ENCODE measurements around the gene CBX7. TPM values are rescaled to one million over a fixed set of nuclear protein-coding genes. Genes with fewer than 3 reads are reported as not detected.
A peak's percentile ranks its signal among the peaks of the same experiment; 100 is the strongest.

CBX7 gene
- total and polyA plus RNA-seq, 2 of the 8 experiments (the other 6 are each of a cell fraction or from before 2014, with no cell fraction given): 6.9 to 8.7 TPM

GRCh38 chr22:39181778-39182177, 29.3 kb upstream of the CBX7 start:
- Histone ChIP-seq H2AK5ac (ENCODE audit: low read depth, low read length) (no peak overlapping the region), H3K4me2 (ENCODE audit: insufficient read depth in 1 of 2, low read depth in 2 of 2, low read length in 2 of 2) (no peak overlapping the region), H3K79me2 (ENCODE audit: control insufficient read depth in 1 of 2, insufficient read depth in 2 of 2, low read length in 2 of 2) (no peaks in the 10 kb centered on the region), H3K56ac (replicated peaks; ENCODE audit: insufficient read length, low read depth, low read length) (no peak overlapping the region), H3K23ac (ENCODE audit: insufficient read length) (no peak overlapping the region), H3K9ac (replicated peaks in 1 of 4; ENCODE audit: extremely low read depth in 1 of 4, low read depth in 3 of 4, low read length in 3 of 4) (no peak overlapping the region), H4K5ac (ENCODE audit: insufficient read length, low read depth, low read length) (no peak overlapping the region), H2AFZ (ENCODE audit: low read length) (no peak overlapping the region), H3K23me2 (ENCODE audit: low read depth, low read length) (no peaks in the 10 kb centered on the region), H3K27me3 (replicated peaks in 1 of 4; ENCODE audit: control insufficient read depth in 3 of 4, extremely low read depth in 1 of 4, insufficient read depth in 3 of 4, low read length in 3 of 4) (no peaks in the 10 kb centered on the region), H2BK15ac (ENCODE audit: low read length) (no peak overlapping the region; the same call in 1 of the 2 replicates), H3K14ac (ENCODE audit: insufficient read length) (no peak overlapping the region), H3K18ac (ENCODE audit: extremely low read depth, low read length) (peak overlapping the region; percentile 7; the same call in 1 of the 2 replicates), H4K91ac (replicated peaks; ENCODE audit: insufficient read length, low read length) (no peak overlapping the region), H3K79me1 (ENCODE audit: low read depth, low read length) (no peaks in the 10 kb centered on the region), H4K8ac (ENCODE audit: extremely low read depth, insufficient read depth, low read length) (no peak overlapping the region), H3K4me1 (replicated peaks in 1 of 4; ENCODE audit: control insufficient read depth in 3 of 4, insufficient read depth in 4 of 4, low read length in 3 of 4) (peaks cover under 1 to 28% (median 17%) of the 10 kb centered on the region in 4 experiments), H3K27ac (ENCODE audit: low read depth, low read length) (no peak overlapping the region), H4K20me1 (replicated peaks in 1 of 2; ENCODE audit: control insufficient read depth in 1 of 2, insufficient read depth in 2 of 2, low read length in 2 of 2) (no peaks in the 10 kb centered on the region), H2BK12ac (ENCODE audit: low read depth, low read length) (no peak overlapping the region), H3K36me3 (ENCODE audit: control insufficient read depth in 2 of 4, insufficient read depth in 4 of 4, low read length in 3 of 4) (no peaks in the 10 kb centered on the region), H2BK120ac (replicated peaks; ENCODE audit: low read depth, low read length) (no peak overlapping the region), H3K9me3 (ENCODE audit: insufficient read depth in 2 of 2, low read depth in 1 of 2, low read length in 1 of 2) (peaks cover 0 to 5% of the 10 kb centered on the region in 2 experiments; a peak in 2 of 4 replicates), H2BK5ac (ENCODE audit: low read depth, low read length) (no peak overlapping the region), H2BK20ac (ENCODE audit: low read length) (no peak overlapping the region), H3K4ac (replicated peaks; ENCODE audit: insufficient read length, low read depth, low read length) (no peak overlapping the region), H3K4me3 (ENCODE audit: extremely low read depth in 1 of 4, insufficient read depth in 2 of 4, low read depth in 3 of 4, low read length in 4 of 4) (no peak overlapping the region)
- FAIRE-seq (no peak), DNase-seq (ENCODE audit: low read depth in 1 of 2, low spot score in 2 of 2) (no peak)
- TF ChIP-seq JUND (IDR thresholded peaks at IDR 0.05; ENCODE audit: low read length) (no peak), TBP (IDR thresholded peaks at IDR 0.05; ENCODE audit: low read depth, low read length) (no peak), KDM5A (IDR thresholded peaks at IDR 0.05; ENCODE audit: low read length) (no peak), GTF2F1 (IDR thresholded peaks at IDR 0.05; ENCODE audit: borderline replicate concordance, low read depth, low read length) (no peak), SIRT6 (IDR thresholded peaks at IDR 0.05; ENCODE audit: low read length) (no peak), E2F6 (IDR thresholded peaks at IDR 0.05) (no peak), TAF7 (optimal IDR thresholded peaks at IDR 0.05; ENCODE audit: borderline replicate concordance, low read depth, low read length) (no peak)
- CTCF ChIA-PET (ENCODE audit: partially characterized antibody): interaction anchor here (0.7 to 2.7 kb wide), 6 partner anchors 8 to 126 kb away, joined by 3 to 9 read pairs (median 4); no protein-coding TSS in a partner anchor
- WGBS, 2 experiments (ENCODE audit: extremely low coverage in 1 of 2, insufficient coverage in 1 of 2, insufficient read length in 1 of 2, insufficient replicate concordance in 2 of 2, low coverage in 1 of 2, low lambda C conversion rate in 2 of 2, missing lambda C conversion rate in 1 of 2): 82% methylated on average over 5 of the region's 5 CpGs; no CpG with 5 or more reads in 1 of the 2 experiments
- POLR2A ChIA-PET (ENCODE audit: partially characterized antibody): interaction anchor here (2.2 to 4.4 kb wide), 3 partner anchors 9 to 136 kb away, joined by 8 to 31 read pairs (median 19); partner anchors contain the start of gene RPL3
